ENCODE results near the gene IMPDH1. TPM values are rescaled to one million over a fixed set of nuclear protein-coding genes. Genes with fewer than 3 reads are reported as not detected.
A peak's percentile ranks its signal among the peaks of the same experiment; 100 is the strongest.

Gene IMPDH1
- total and polyA plus RNA-seq, 10 of the 15 experiments (the other 5 are each of a cell fraction or from before 2014, with no cell fraction given), result 0.50 to 61.3 (median 41.8) TPM

- TF ChIP-seq TAF1 (IDR thresholded peaks at IDR 0.05; ENCODE audit: borderline replicate concordance, low read depth, low read length) (peak; percentile 69), SRF (IDR thresholded peaks at IDR 0.05; ENCODE audit: low read depth in 2 of 2, low read length in 2 of 2) (peak in 1 of 2 experiments; percentile 48; a peak in 1 of 4 replicates), GATAD2B (conservative IDR thresholded peaks at IDR 0.05; ENCODE audit: low read depth) (peak; percentile 70; the same call in 1 of the 2 replicates), NFYB (IDR thresholded peaks at IDR 0.05; ENCODE audit: insufficient read depth, low read depth, low read length) (no peak), WRNIP1 (IDR thresholded peaks at IDR 0.05; ENCODE audit: borderline replicate concordance, low read depth, low read length) (no peak; the same call in 1 of the 2 replicates), SUPT20H (IDR thresholded peaks at IDR 0.05; ENCODE audit: borderline replicate concordance, control insufficient read depth, low read depth, low read length) (no peak), NKRF (conservative IDR thresholded peaks at IDR 0.05) (peak; percentile 87), KLF5 (IDR thresholded peaks at IDR 0.05; ENCODE audit: partially characterized antibody) (no peak), LARP7 (IDR thresholded peaks at IDR 0.05) (peak; percentile 90), KDM1A (IDR thresholded peaks at IDR 0.05; ENCODE audit: borderline replicate concordance) (no peak), RFX5 (IDR thresholded peaks at IDR 0.05; ENCODE audit: low read depth, low read length) (no peak), SREBF2 (IDR thresholded peaks at IDR 0.05; ENCODE audit: low read length) (no peak), HDAC2 (IDR thresholded peaks at IDR 0.05) (no peak), FOXK2 (IDR thresholded peaks at IDR 0.05) (no peak), MYC (IDR thresholded peaks at IDR 0.05; ENCODE audit: insufficient read depth, insufficient read length, insufficient replicate concordance, low read length, severe bottlenecking) (no peak)
- TF ChIP-seq, protein P1, sequence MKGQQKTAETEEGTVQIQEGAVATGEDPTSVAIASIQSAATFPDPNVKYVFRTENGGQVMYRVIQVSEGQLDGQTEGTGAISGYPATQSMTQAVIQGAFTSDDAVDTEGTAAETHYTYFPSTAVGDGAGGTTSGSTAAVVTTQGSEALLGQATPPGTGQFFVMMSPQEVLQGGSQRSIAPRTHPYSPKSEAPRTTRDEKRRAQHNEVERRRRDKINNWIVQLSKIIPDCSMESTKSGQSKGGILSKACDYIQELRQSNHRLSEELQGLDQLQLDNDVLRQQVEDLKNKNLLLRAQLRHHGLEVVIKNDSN (IDR thresholded peaks at IDR 0.05; ENCODE audit: borderline replicate concordance, extremely low read length, insufficient read depth, low read depth, low read length), result no peak
- TF ChIP-seq, protein P2, sequence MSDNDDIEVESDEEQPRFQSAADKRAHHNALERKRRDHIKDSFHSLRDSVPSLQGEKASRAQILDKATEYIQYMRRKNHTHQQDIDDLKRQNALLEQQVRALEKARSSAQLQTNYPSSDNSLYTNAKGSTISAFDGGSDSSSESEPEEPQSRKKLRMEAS (IDR thresholded peaks at IDR 0.05; ENCODE audit: low read depth, low read length), result no peak; the same call in 1 of the 2 replicates
- TF ChIP-seq, protein P3, sequence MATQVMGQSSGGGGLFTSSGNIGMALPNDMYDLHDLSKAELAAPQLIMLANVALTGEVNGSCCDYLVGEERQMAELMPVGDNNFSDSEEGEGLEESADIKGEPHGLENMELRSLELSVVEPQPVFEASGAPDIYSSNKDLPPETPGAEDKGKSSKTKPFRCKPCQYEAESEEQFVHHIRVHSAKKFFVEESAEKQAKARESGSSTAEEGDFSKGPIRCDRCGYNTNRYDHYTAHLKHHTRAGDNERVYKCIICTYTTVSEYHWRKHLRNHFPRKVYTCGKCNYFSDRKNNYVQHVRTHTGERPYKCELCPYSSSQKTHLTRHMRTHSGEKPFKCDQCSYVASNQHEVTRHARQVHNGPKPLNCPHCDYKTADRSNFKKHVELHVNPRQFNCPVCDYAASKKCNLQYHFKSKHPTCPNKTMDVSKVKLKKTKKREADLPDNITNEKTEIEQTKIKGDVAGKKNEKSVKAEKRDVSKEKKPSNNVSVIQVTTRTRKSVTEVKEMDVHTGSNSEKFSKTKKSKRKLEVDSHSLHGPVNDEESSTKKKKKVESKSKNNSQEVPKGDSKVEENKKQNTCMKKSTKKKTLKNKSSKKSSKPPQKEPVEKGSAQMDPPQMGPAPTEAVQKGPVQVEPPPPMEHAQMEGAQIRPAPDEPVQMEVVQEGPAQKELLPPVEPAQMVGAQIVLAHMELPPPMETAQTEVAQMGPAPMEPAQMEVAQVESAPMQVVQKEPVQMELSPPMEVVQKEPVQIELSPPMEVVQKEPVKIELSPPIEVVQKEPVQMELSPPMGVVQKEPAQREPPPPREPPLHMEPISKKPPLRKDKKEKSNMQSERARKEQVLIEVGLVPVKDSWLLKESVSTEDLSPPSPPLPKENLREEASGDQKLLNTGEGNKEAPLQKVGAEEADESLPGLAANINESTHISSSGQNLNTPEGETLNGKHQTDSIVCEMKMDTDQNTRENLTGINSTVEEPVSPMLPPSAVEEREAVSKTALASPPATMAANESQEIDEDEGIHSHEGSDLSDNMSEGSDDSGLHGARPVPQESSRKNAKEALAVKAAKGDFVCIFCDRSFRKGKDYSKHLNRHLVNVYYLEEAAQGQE (IDR thresholded peaks at IDR 0.05; ENCODE audit: low read depth, low read length), result 0 out of 2 replicates have a peak, but pooled peaks have one; percentile 10
- TF ChIP-seq, protein P4, sequence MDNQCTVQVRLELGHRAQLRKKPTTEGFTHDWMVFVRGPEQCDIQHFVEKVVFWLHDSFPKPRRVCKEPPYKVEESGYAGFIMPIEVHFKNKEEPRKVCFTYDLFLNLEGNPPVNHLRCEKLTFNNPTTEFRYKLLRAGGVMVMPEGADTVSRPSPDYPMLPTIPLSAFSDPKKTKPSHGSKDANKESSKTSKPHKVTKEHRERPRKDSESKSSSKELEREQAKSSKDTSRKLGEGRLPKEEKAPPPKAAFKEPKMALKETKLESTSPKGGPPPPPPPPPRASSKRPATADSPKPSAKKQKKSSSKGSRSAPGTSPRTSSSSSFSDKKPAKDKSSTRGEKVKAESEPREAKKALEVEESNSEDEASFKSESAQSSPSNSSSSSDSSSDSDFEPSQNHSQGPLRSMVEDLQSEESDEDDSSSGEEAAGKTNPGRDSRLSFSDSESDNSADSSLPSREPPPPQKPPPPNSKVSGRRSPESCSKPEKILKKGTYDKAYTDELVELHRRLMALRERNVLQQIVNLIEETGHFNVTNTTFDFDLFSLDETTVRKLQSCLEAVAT (IDR thresholded peaks at IDR 0.05), result peak; percentile 43
- TF ChIP-seq, protein P5, sequence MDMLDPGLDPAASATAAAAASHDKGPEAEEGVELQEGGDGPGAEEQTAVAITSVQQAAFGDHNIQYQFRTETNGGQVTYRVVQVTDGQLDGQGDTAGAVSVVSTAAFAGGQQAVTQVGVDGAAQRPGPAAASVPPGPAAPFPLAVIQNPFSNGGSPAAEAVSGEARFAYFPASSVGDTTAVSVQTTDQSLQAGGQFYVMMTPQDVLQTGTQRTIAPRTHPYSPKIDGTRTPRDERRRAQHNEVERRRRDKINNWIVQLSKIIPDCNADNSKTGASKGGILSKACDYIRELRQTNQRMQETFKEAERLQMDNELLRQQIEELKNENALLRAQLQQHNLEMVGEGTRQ (IDR thresholded peaks at IDR 0.05; ENCODE audit: borderline replicate concordance, low read depth, low read length), result no peak
These were observed 45.9 kb upstream of the IMPDH1 start, which contains the start of gene HILPDA (continued) for GRCh38 chr7:128455543-128456254.

Measured in GM12878 (cell line).